Panc1 (cell line): ENCODE data around the gene SPACA6. TPM values are rescaled to one million over a fixed set of nuclear protein-coding genes. Genes with fewer than 3 reads are reported as not detected.

Source experiments
- ATAC-seq: fragments of 200-7000 bp; cut with Tn5 transposase; 2 replicates; pipeline ENCODE4 v1.9.1; 2020; ENCODE audit warnings: mild to moderate bottlenecking, moderate library complexity
- BruUV-seq: library from RNA; stranded (reverse); fragments of 400-500 nt; replicated peaks from 2 replicates; lab custom pipeline; 2021; lab: Mats Ljungman, UMichigan
- CTCF ChIA-PET: fragments of 300-600 bp; sonication (Branson Sonifier 250); formaldehyde crosslinking; loops from one replicate; lab custom pipeline; 2022; ENCODE audit warnings: antibody characterized with exemption; lab: Charles Lee
- POLR2A ChIA-PET: fragments of 300-600 bp; sonication (Branson Sonifier 250); formaldehyde crosslinking; loops from one replicate; lab custom pipeline; 2022; ENCODE audit warnings: antibody characterized with exemption; lab: Charles Lee
- DNase-seq: peaks from one replicate; pipeline ENCODE4 v3.0.0-alpha.2; 2010; ENCODE audit warnings: low read depth, low spot score
- H3K27ac ChIP-seq: 2 replicates; pipeline ENCODE4 v1.5.1; 2011; ENCODE audit warnings: mild to moderate bottlenecking, low read length, inconsistent platforms
- H3K27me3 ChIP-seq: fragments of 200-500 bp; sonication (Bioruptor generic); 2 replicates; pipeline ENCODE4 v1.6.0; 2014; ENCODE audit warnings: low read length, inconsistent platforms; ENCODE audit not compliant: control insufficient read depth, insufficient read depth
- H3K36me3 ChIP-seq: fragments of 200-500 bp; sonication (Bioruptor generic); 2 replicates; pipeline ENCODE4 v1.5.1; 2014; ENCODE audit warnings: inconsistent platforms, mild to moderate bottlenecking, low read length, moderate library complexity; ENCODE audit not compliant: control insufficient read depth, insufficient read depth
- H3K4me1 ChIP-seq: 2 replicates; pipeline ENCODE4 v1.5.1; 2011; ENCODE audit warnings: inconsistent platforms, mild to moderate bottlenecking, low read length, moderate library complexity; ENCODE audit not compliant: control insufficient read depth, insufficient read depth
- H3K4me3 ChIP-seq, 2 experiments: 2 replicates each; pipeline ENCODE4 v1.5.1; 2011 to 2012; ENCODE audit warnings: low read depth in 2 of 2, low read length in 2 of 2, mild to moderate bottlenecking in 2 of 2, inconsistent platforms in 1 of 2, moderate library complexity in 1 of 2
- H3K9me3 ChIP-seq: fragments of 200-500 bp; sonication (Bioruptor generic); 2 replicates; pipeline ENCODE4 v1.5.1; 2014; ENCODE audit warnings: low read depth, mild to moderate bottlenecking, inconsistent platforms, low read length, moderate library complexity; ENCODE audit not compliant: control insufficient read depth, insufficient read depth
- CTCF ChIP-seq: fragments of 450-650 bp; IDR thresholded peaks from 2 replicates; pipeline ENCODE4 v1.5.1; 2017; ENCODE audit warnings: mild to moderate bottlenecking
- POLR2AphosphoS5 ChIP-seq: IDR thresholded peaks from 2 replicates; pipeline ENCODE4 v1.6.1; 2012; ENCODE audit warnings: mild to moderate bottlenecking, low read depth, low read length, moderate library complexity
- REST ChIP-seq, 2 experiments: IDR thresholded peaks; 2 replicates each; pipeline ENCODE4 v1.6.1; 2011 to 2012; ENCODE audit warnings: low read depth in 2 of 2, control low read depth in 1 of 2, low read length in 1 of 2, mild to moderate bottlenecking in 1 of 2, moderate library complexity in 1 of 2; ENCODE audit not compliant: insufficient read depth in 1 of 2
- SIN3A ChIP-seq: IDR thresholded peaks from 2 replicates; pipeline ENCODE4 v1.6.1; 2012; ENCODE audit warnings: low read depth, mild to moderate bottlenecking, low read length, moderate library complexity, borderline replicate concordance; ENCODE audit not compliant: insufficient read depth
- TCF7L2 ChIP-seq: IDR thresholded peaks from 2 replicates; pipeline ENCODE4 v1.6.1; 2011; ENCODE audit warnings: mild to moderate bottlenecking, low read depth, low read length, inconsistent platforms
- in situ Hi-C: cut with HindIII; loops from 2 replicates; pipeline ENCODE4 v1.10.0; 2016; ENCODE audit warnings: low sequenced_read_pairs, low pct_unique_long_range_greater_than_20kb
- intact Hi-C: fragments of 100-400 bp; cut with micrococcal nuclease; formaldehyde crosslinking; loops from one replicate; pipeline ENCODE4 v1.10.0; 2022; ENCODE audit not compliant: unreplicated experiment
- total RNA-seq: library from RNA; stranded (reverse); gene quantifications from one replicate; pipeline ENCODE4 v1.2.1, GENCODE V29; 2021; ENCODE audit not compliant: unreplicated experiment

The SPACA6 gene
- total RNA-seq, 1 experiment from 2014 or later, result 14.3 TPM

- H3K27me3 ChIP-seq, result no peaks in the 10 kb centered on the region
- ATAC-seq (no peak), DNase-seq (no peak)
- intact Hi-C loops (no loop called here), in situ Hi-C loops (no loop called here)
- H3K27ac ChIP-seq, result no peak overlapping the region
- TF ChIP-seq SIN3A, result no peak
- no peak for TF ChIP-seq REST (IDR thresholded peaks at IDR 0.05; ENCODE audit: insufficient read depth in 1 of 2, low read depth in 2 of 2, low read length in 1 of 2)
- no peak for TF ChIP-seq POLR2AphosphoS5
- no peak for TF ChIP-seq CTCF
- TF ChIP-seq TCF7L2, result no peak
- no TSS peak for BruUV-seq
- no peaks in the 10 kb centered on the region for H3K9me3 ChIP-seq
- POLR2A ChIA-PET, result no interaction called here
- H3K36me3 ChIP-seq, result no peaks in the 10 kb centered on the region
- peaks cover 7% of the 10 kb centered on the region for H3K4me1 ChIP-seq
- no peak overlapping the region for H3K4me3 ChIP-seq
- CTCF ChIA-PET, result no interaction called here
Measured at GRCh38 chr19:51699170-51699569, 6.0 kb downstream of the SPACA6 start.

- TF ChIP-seq REST (IDR thresholded peaks at IDR 0.05; ENCODE audit: insufficient read depth in 1 of 2, low read depth in 2 of 2, low read length in 1 of 2), result no peak
- BruUV-seq, result no TSS peak
- in situ Hi-C loops (no loop called here), intact Hi-C loops (no loop called here)
- Histone ChIP-seq H3K27ac (no peak overlapping the region), H3K9me3 (no peaks in the 10 kb centered on the region), H3K4me3 (no peak overlapping the region), H3K36me3 (peaks cover 2% of the 10 kb centered on the region; the same call in 1 of the 2 replicates), H3K27me3 (no peaks in the 10 kb centered on the region), H3K4me1 (peaks cover 10% of the 10 kb centered on the region)
- DNase-seq (no peak), ATAC-seq (no peak)
- ChIA-PET POLR2A (no interaction called here), CTCF (no interaction called here)
Measured at GRCh38 chr19:51701468-51702100, 8.5 kb downstream of the SPACA6 start.
